Activated CD8-positive, alpha-beta T cell treated with anti-CD3 and anti-CD28 coated beads for 36 hours (primary cell): ENCODE data around the gene SYNM. TPM values are rescaled to one million over a fixed set of nuclear protein-coding genes. Genes with fewer than 3 reads are reported as not detected.

Experiments used
- ATAC-seq: fragments of 200-7000 bp; cut with Tn5 transposase; one replicate; pipeline ENCODE4 v1.10.0; 2021; ENCODE audit warnings: mild to moderate bottlenecking, moderate library complexity
- CTCF ChIA-PET: fragments of 350-600 bp; sonication (Branson Sonifier 250); formaldehyde crosslinking; loops from one replicate; lab custom pipeline; 2021; ENCODE audit warnings: antibody characterized with exemption; lab: Charles Lee
- POLR2A ChIA-PET: fragments of 350-600 bp; sonication (Branson Sonifier 250); formaldehyde crosslinking; loops from one replicate; lab custom pipeline; 2021; ENCODE audit warnings: antibody characterized with exemption; lab: Charles Lee
- DNase-seq: peaks from one replicate; pipeline ENCODE4 v3.0.0-alpha.2; 2020
- H3K27ac Mint-ChIP-seq: one replicate; pipeline ENCODE4 v1.8.0; 2021; ENCODE audit warnings: mild to moderate bottlenecking, mixed read lengths
- H3K27me3 Mint-ChIP-seq: one replicate; pipeline ENCODE4 v1.8.0; 2021; ENCODE audit warnings: mixed read lengths
- H3K36me3 Mint-ChIP-seq: one replicate; pipeline ENCODE4 v1.8.0; 2021; ENCODE audit warnings: low read depth, mixed read lengths
- H3K4me1 Mint-ChIP-seq: one replicate; pipeline ENCODE4 v1.8.0; 2021; ENCODE audit warnings: low read depth, mixed read lengths
- H3K4me3 Mint-ChIP-seq: one replicate; pipeline ENCODE4 v1.8.0; 2021; ENCODE audit warnings: mild to moderate bottlenecking, moderate library complexity, mixed read lengths
- H3K9me3 Mint-ChIP-seq: one replicate; pipeline ENCODE4 v1.8.0; 2021; ENCODE audit warnings: mixed read lengths
- intact Hi-C: fragments of 100-400 bp; cut with micrococcal nuclease; formaldehyde crosslinking; loops from one replicate; pipeline ENCODE4 v1.10.0; 2022
- total RNA-seq, 2 experiments: library from RNA; stranded (reverse); gene quantifications; one replicate each; pipeline ENCODE4 v1.2.3, GENCODE V29; 2021
- TF ChIP-seq, protein P1 (sequence below): fragments of 200-600 bp; IDR thresholded peaks from one replicate; pipeline ENCODE4 v1.8.0; 2022; ENCODE audit warnings: antibody characterized with exemption, mild to moderate bottlenecking

The SYNM gene
- total RNA-seq, 2 experiments from 2014 or later, result 0.63 to 0.69 TPM

DNA sequence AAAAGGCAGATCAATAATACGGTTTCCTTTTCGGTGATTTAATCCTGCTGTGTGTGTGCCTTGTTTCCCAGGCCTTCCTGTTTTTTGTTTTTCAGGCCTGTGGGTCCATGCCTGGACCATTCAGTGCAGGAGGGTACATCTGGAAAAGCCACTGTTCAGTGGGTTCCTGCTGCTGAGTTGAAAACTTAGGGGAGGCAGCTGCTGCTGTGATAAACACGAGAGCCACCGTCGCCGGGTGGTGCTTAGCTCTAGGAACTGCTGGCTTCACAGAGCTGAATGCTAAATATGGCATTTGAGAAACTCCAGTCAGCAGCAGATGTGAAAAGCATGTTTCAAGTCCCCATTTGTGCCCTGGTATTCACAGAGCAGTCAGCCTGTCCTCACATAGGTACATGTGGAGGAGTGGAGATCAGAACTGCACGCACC, 44.0 kb downstream of the SYNM start:
- CTCF ChIA-PET, result no interaction called here
- intact Hi-C loops, result no loop called here
- no peaks in the 10 kb centered on the region for H3K36me3 Mint-ChIP-seq
- H3K4me1 Mint-ChIP-seq, result no peaks in the 10 kb centered on the region
- H3K4me3 Mint-ChIP-seq, result no peak overlapping the region
- DNase-seq (no peak), ATAC-seq (no peak)
- POLR2A ChIA-PET, result no interaction called here
- TF ChIP-seq, protein P1, sequence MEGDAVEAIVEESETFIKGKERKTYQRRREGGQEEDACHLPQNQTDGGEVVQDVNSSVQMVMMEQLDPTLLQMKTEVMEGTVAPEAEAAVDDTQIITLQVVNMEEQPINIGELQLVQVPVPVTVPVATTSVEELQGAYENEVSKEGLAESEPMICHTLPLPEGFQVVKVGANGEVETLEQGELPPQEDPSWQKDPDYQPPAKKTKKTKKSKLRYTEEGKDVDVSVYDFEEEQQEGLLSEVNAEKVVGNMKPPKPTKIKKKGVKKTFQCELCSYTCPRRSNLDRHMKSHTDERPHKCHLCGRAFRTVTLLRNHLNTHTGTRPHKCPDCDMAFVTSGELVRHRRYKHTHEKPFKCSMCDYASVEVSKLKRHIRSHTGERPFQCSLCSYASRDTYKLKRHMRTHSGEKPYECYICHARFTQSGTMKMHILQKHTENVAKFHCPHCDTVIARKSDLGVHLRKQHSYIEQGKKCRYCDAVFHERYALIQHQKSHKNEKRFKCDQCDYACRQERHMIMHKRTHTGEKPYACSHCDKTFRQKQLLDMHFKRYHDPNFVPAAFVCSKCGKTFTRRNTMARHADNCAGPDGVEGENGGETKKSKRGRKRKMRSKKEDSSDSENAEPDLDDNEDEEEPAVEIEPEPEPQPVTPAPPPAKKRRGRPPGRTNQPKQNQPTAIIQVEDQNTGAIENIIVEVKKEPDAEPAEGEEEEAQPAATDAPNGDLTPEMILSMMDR, result no peak
- H3K27ac Mint-ChIP-seq, result no peak overlapping the region
- H3K27me3 Mint-ChIP-seq, result no peaks in the 10 kb centered on the region
- no peaks in the 10 kb centered on the region for H3K9me3 Mint-ChIP-seq

DNA sequence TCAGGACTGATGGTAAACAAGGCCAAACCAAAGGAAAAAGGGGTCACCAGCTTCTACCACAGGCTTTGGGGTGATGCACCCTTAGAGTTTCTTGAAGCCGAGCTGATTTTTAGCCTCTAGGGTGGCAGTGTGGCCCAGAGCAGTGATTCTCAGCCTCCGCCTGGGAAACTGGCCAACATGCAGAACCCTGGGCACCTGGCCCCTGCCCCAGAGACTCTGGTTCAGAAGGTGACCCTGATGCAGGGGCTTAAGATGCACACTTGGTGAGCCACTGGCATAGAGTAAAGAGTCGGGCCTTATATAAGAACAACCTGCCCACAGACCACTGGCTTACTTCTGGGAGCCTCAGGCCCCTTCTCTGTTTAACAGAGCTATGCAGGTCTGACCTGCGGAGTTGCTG, 44.5 kb downstream of the SYNM start:
- DNase-seq, result no peak
- Mint-ChIP-seq H3K27me3 (no peaks in the 10 kb centered on the region), H3K4me3 (no peak overlapping the region), H3K4me1 (no peaks in the 10 kb centered on the region), H3K27ac (no peak overlapping the region), H3K9me3 (no peaks in the 10 kb centered on the region), H3K36me3 (no peaks in the 10 kb centered on the region)
- intact Hi-C loops, result no loop called here
- ChIA-PET CTCF (no interaction called here), POLR2A (no interaction called here)
- TF ChIP-seq, protein P1, result no peak
- ATAC-seq, result no peak

DNA sequence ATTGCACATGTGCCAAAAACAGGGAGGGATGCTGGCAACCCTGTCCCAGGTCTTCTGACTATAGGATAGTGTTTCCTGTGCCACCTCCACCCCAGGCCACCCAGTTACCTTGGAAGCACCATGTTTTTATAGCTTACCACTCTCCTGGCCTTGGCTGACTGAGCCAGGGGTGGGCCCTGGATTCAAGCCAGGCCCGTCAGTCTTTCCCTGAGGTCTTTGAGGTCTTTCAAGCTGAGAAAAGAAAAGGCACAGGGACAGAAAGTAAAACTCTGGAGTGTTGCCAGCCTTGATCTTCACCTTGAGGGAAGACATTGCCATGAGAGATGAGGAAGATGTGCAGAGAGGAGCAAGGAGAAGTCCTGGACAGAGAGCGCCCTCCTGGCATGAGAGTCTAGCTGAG, 46.3 kb downstream of the SYNM start:
- ATAC-seq (no peak), DNase-seq (no peak)
- Mint-ChIP-seq H3K27ac (no peak overlapping the region), H3K4me3 (no peak overlapping the region), H3K36me3 (no peaks in the 10 kb centered on the region), H3K27me3 (no peaks in the 10 kb centered on the region), H3K9me3 (no peaks in the 10 kb centered on the region), H3K4me1 (no peaks in the 10 kb centered on the region)
- ChIA-PET POLR2A (no interaction called here), CTCF (no interaction called here)
- TF ChIP-seq, protein P1, result no peak
- intact Hi-C loops, result no loop called here

DNA sequence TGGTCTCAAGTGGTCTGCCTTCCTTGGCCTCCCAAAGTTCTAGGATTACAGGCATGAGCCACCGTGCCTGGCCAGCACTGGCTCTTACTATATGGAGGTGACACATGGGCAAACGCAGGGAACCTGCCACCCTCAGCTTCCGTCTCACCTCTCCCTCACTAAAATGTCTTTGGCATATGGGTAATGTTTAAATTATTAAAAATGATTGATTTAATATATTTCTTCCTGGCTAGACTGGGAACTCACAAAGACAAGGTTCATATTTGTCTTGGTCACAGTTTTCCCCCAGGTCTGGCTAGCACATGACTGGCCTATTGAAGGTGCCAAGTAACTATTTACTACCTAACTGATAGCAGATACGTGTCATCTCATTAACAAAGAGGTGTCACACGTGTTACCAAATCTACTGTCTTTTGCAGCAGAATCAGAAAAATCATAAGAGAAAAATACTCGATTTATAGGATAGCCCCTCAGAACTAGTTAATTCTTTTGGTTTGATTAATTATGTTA, 48.2 kb downstream of the SYNM start:
- TF ChIP-seq, protein P1, result no peak
- Mint-ChIP-seq H3K4me1 (no peaks in the 10 kb centered on the region), H3K9me3 (no peaks in the 10 kb centered on the region), H3K4me3 (no peak overlapping the region), H3K36me3 (no peaks in the 10 kb centered on the region), H3K27ac (no peak overlapping the region), H3K27me3 (no peaks in the 10 kb centered on the region)
- ChIA-PET CTCF (no interaction called here), POLR2A (no interaction called here)
- no peak for ATAC-seq
- intact Hi-C loops, result no loop called here
- DNase-seq, result no peak

DNA sequence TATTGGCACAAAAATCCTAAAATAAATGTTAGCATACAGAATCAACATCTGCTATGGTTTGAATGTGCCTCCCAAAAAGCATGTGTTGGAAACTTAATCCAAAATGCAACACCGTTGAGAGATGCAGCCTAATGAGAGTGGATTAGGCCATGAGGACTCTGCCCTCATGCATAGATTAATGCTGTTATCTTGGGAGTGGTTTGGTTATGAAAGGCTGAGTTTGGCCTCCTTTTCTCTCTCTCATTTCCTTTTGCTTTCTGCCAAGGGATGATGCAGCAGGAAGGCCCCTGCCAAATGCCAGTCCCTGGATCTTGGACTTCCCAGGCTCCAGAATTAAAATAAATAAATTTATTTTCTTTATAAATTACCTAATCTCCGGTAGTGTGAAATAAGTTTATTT, 49.4 kb downstream of the SYNM start:
- ChIA-PET CTCF (no interaction called here), POLR2A (no interaction called here)
- TF ChIP-seq, protein P1, result no peak

More for the DNA sequence above, 49.4 kb downstream of the SYNM start:
- Mint-ChIP-seq H3K36me3 (no peaks in the 10 kb centered on the region), H3K27me3 (no peaks in the 10 kb centered on the region), H3K27ac (no peak overlapping the region), H3K4me3 (no peak overlapping the region), H3K9me3 (no peaks in the 10 kb centered on the region), H3K4me1 (no peaks in the 10 kb centered on the region)
- DNase-seq, result no peak
- ATAC-seq, result no peak
- intact Hi-C loops, result no loop called here
